Embryonic facial prominence (tissue), 1 donor: ENCODE measurements around the gene PRR12.
"Not testable (repeated sequence)": the region's sequence is repeated elsewhere in the genome, so short reads cannot be mapped to it uniquely, and the experiment has no call there.

Experiments
- DNase-seq: peaks from one replicate; pipeline ENCODE4 v3.0.0-alpha.2; 2016; ENCODE audit errors: extremely low spot score

Gene PRR12

GRCh38 chr19:49617860-49618259 lies 26.9 kb downstream of the PRR12 start:
- DNase-seq, result not testable (repeated sequence)

- DNase-seq, result no peak
These were observed 34.3 kb downstream of the PRR12 start for GRCh38 chr19:49624967-49625910.

GRCh38 chr19:49626226-49626625 lies 35.2 kb downstream of the PRR12 start:
- DNase-seq, result no peak

GRCh38 chr19:49629659-49630058 lies 38.7 kb downstream of the PRR12 start:
- no peak for DNase-seq

GRCh38 chr19:49631014-49631588 lies 40.1 kb downstream of the PRR12 start:
- DNase-seq, result no peak

GRCh38 chr19:49631610-49632192 lies 40.7 kb downstream of the PRR12 start:
- DNase-seq, result no peak

- DNase-seq, result no peak
These were observed 41.6 kb downstream of the PRR12 start for GRCh38 chr19:49632576-49632975.

- not testable (repeated sequence) for DNase-seq
These were observed 42.3 kb downstream of the PRR12 start for GRCh38 chr19:49633273-49633672.

GRCh38 chr19:49635530-49636232 lies 44.7 kb downstream of the PRR12 start:
- DNase-seq, result no peak

GRCh38 chr19:49636233-49636932 lies 45.4 kb downstream of the PRR12 start:
- no peak for DNase-seq

GRCh38 chr19:49637821-49638738 lies 47.1 kb downstream of the PRR12 start:
- no peak for DNase-seq

GRCh38 chr19:49639401-49640112 lies 48.6 kb downstream of the PRR12 start:
- DNase-seq, result no peak

GRCh38 chr19:49640113-49640898 lies 49.3 kb downstream of the PRR12 start, which contains the start of gene RRAS:
Gene RRAS (minus strand): TSS chr19:49640143. CDS start chr19:49640098, 45 bp downstream.
- peak; percentile 98 for DNase-seq

- DNase-seq, result peak; percentile 98
These were observed 50.9 kb downstream of the PRR12 start, which contains the start of gene SCAF1 for GRCh38 chr19:49641688-49642491. Gene SCAF1 (plus strand): TSS chr19:49642209. CDS start chr19:49645027, 2,818 bp downstream.

- DNase-seq, result no peak
These were observed 51.6 kb downstream of the PRR12 start for GRCh38 chr19:49642492-49643035.

GRCh38 chr19:49643466-49643865 lies 52.5 kb downstream of the PRR12 start:
- DNase-seq, result no peak

GRCh38 chr19:49645592-49645991 lies 54.6 kb downstream of the PRR12 start:
- DNase-seq, result no peak
